NCI-H1417 (cell line): ENCODE measurements around the gene NTN4.
A peak's percentile ranks its signal among the peaks of the same experiment; 100 is the strongest.
"Not testable (repeated sequence)": the region's sequence is repeated elsewhere in the genome, so short reads cannot be mapped to it uniquely, and the experiment has no call there.

Experiments used
- DNase-seq, 3 experiments: peaks; one replicate each; lab custom pipeline; 2025; lab: John Stamatoyannopoulos, UW

Gene NTN4

DNA sequence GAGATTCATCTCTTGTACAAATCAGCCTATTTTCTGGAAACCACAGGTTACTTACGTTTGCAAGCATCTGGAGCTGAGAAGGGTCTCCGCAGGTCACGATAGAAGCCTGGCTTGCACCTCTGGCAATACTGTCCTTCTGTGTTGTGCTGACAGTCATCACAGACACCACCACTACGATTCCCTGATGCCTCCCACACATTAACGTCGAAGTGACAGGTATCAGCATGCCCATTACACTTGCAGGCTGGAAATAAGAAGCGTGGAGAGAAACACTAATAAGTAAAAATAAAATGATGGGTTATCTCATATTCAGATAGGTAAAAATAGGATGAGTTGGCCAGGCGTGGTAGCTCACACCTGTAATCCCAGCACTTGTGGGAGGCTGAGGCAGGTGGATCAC lies 80.2 kb downstream of the NTN4 start:
- DNase-seq, result no peak

DNA sequence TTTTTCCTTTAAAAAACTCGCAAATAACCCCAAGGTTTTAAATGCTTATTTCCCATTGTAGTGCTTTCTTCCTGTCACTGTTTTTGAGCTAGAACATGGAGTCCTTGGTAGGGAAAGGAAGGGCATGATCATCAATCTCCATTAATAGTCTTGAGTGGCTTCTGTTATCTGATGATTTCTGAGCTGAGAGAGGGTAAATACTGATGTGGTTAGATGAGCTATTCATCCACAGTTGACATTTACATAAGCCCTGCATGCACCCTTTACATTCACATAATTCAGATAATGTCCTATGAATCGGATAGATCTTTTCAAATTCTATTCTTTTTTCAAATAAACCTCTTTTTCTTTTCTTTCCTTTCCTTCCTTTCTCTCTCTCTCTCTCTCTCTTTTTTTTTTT lies 81.4 kb downstream of the NTN4 start:
- DNase-seq, result peak in 1 of 3 experiments; percentile 35

DNA sequence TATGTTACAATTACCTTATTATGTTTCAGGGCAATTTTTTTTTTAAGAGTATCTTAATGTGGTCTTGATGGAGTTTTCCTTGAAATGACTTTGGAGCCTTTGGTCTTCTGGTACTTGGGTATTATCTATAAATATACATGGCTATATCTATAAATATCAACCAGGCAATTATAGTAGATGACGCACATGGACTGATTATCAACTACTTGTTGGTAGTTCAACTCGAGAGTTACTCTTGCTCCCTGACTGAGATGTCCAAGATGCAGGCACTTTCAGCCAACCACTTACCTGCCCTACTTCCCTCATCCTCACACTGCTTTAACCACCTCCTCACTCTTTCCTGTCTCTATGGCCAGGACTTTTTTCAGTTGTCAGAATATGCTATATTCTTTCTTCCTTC lies 85.4 kb downstream of the NTN4 start:
- DNase-seq, result no peak

DNA sequence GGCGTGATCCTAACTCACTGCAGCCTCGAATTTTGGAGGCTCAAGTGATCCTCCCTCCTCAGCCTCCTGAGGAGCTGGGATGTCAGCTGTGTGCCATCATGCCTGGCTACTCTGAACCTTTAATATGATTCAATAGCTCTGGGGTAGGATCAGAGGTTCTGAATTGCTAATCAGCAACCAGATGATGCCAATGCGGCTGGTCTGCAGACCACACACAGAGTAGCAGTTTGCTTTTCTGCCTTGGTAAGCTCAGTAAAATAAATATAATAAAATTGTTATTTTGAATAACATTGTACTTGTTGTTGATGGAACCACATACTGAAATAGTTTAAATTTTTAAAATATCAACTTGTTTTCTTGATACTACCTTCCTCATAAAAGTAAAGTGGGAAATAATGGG lies 86.6 kb downstream of the NTN4 start:
- DNase-seq, result no peak

DNA sequence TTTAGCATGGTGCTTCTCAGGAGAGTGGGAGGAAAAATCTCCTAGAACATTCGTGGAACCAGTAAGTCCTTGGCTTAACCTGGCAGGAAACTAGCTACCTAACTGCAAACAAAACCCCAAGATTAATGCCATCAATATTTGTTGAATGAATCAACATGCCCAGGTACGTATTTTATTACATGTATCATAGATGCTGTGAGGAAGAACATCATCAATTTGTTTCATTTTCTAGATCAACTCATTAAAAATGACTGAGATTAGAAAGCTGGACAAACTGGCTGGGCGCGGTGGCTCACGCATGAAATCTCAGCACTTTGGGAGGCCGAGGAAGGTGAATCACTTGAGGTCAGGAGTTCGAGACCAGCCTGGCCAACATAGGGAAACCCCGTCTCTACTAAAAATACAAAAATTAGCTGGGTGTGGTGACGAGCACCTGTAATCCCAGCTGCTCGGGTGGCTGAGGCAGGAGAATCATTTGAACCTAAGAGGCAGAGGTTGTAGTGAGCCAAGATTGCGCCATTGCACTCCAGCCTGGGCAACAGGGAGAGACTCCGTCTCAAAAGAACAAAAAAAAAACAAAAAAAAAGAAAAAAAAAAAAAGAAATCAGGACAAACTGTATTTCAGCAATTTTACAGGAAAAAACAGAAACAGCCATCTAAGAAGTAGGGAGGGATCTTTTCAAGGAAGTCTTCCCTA lies 88.7 kb downstream of the NTN4 start:
- DNase-seq, result no peak

DNA sequence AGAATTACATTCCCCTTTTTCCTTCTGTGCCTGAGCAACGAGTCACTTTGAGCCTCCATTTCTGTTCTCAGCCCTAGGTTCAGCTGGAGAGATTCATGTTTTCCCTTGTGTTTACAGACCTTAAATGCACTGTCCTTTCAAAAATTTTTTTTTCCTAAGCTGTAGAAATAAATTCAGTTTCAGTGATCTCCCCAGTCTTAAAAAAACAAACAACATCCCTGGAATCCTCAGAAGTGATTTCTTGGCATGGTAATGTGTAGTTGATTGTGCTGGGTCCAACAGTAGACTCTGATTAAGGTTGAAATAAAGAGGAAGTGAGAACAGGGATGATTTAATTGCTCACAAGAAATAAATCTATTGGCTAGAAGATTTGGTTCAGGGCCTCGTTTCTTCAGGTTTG lies 89.3 kb downstream of the NTN4 start:
- DNase-seq, result no peak

DNA sequence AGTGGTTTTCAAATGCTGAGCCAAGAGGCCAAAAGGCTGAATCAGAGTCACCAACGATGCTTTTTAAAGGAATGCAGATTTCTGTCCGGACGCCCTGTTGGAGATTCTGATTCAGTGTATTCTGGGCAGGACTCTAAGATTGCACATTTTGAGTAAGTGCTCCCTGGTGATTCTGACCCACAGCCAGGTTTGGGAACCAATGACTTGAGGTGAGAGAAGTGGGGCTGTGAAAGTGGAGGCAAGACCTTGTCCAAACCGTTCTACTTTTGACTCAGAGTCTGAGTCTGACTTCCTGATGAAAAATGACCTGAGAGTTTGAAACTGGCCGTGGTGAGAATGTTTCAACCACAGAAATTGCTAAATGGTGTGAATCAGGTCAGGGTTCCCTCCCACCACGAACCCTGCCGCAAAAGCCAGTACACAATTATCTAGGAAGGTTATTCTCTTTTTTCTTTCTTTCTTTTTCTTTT lies 90.2 kb downstream of the NTN4 start:
- DNase-seq, result no peak

DNA sequence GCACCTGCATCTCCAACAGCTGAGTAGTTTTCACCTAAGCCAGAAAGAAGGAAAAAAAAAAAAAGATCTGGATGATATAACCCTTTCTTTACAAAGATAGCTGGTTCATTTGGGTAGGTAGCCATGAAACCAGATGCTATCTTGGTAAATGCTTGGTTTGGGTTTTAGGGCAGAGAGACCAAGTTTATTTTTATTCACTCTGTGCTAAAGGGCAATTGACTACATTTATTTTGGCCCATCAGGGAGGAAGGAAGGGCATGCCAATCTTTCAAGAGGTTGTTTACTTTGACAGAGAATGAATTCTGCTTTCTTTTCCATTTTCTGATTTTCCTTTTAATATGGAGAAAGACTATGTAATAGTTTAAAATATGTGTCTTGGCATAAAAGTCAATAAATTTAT lies 91.0 kb downstream of the NTN4 start:
- no peak for DNase-seq

DNA sequence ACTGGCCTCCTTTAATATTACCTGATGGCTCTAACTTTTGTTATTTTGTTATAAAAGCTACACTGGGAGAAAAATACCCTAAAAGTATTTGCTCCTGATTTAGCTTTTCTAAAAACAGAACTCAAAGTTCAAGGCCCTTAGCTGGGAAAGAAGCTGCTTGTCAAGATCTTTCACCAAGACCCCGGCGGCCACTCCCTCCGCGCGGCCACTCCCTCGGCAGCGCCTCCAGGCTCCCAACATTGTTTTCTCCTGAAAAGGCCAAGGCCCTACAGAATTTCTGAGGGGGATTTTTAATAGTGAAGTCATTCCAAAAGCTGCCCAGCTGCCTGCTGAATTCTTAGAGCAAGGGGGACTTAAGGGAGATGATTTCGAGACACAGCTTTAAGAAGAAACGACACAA lies 96.4 kb downstream of the NTN4 start:
- DNase-seq, result no peak

DNA sequence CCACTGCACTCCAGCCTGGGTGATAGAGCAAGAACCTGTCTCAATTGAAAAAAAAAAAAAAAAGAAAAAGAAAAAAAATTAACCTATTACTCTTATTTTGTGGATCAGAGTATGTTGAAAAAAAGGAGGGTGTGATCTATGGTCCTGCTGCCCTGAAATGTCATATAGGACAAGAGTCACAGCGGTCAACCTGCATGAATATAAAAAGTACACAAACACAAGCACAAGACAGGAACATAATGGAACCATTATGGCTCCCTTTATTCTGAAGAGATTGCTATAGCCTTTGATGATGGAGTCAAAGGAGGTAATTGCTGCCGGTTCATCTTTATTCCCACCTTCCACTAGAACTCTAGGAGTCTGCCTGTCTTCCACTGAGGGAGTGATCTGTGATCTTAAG lies 96.9 kb downstream of the NTN4 start:
- DNase-seq, result no peak

DNA sequence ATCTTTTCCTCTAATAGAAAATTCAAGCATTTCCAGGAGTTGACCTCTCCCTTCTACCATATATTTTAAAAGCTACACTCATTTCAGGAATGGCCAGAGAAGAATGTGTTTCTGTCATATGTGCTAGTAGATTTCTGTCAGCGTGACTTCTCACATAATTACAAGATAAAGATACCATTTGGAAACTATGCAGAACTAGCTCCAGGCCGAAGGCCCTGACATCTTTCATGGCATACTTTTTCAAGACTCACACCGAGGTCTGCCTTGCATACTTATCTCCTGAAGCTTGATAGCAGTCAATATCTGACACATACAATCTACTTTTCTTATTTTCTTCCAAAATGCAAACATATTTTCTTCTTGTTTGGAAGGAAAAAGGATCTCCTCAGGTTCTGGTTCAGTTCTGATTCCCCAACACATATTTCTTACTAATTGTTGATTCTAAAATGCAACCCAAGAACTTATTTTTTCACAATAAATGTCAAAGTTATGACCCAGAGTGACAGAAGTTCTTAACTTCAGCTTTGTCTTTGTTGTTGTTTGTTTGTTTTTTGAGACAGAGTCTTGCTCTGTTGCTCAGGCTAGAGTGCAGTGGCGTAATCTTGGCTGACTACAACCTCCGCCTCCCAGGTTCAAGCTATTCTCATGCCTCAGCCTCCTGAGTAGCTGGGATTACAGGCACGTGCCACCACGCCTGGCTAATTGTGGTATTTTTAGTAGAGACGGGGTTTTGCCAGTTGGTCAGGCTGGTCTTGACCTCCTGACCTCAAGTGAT lies 99.5 kb downstream of the NTN4 start:
- no peak for DNase-seq

DNA sequence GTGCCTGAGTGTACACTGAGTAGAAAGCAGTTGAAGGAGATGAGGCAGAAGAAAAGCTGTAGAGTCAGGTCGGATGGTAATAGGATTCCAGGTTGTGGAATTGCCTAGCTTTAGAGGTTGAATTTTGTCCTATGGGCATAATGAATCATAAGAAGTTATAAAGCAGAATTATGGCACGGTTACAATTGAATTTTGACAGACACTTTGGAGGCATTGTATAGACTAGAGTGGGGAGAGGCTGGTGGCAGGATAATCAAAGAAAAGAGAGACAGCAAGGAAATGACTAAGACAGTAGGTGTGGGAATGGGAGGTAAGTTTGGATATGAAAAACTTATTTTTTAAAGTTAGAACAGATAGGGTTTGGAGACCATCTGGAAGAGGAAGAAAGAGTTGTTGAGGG lies 102.6 kb downstream of the NTN4 start:
- DNase-seq, result no peak

DNA sequence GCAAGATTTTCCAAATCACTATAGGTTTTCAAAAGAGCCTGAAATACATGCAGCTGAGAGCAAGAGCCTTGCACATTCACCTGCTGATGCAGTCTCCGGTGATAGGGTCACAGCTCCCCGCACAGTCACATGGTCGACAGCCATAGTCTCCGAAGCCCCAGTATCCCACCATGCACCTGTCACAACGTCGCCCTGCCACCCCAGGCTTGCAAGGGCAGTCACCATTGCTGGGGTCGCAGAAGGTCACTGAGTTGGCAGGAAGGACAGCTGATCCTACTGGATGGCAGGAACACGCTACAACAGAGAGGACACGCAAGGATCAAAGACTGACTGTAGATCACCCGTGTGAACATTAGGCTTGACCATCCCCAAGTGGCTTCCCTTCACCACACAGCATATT lies 107.1 kb downstream of the NTN4 start:
- no peak for DNase-seq

DNA sequence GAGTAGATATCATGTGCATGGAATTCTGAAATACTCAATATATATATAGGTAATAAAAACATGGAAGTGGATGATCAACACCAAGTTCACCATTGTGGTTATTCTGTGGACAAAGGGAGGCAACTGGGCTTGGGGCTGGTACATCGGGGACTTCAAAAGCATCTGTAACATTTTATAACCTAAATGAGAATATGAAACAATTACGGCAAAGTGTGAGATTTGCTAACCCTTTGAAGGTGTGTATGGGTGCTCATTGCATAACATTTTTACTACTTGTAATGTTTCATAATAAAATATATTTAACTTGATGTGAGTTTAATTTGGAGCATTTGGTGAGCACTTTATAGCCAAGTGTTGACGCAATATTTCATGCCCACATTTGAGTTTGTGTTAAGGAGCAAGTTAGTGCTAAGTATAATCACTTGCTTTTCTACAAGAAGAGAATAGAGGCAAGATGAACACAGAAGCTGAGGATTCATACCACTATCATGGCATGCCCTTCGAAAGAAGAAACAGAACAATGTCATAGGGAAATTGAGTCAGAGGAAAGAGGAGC lies 109.3 kb downstream of the NTN4 start:
- DNase-seq, result no peak

DNA sequence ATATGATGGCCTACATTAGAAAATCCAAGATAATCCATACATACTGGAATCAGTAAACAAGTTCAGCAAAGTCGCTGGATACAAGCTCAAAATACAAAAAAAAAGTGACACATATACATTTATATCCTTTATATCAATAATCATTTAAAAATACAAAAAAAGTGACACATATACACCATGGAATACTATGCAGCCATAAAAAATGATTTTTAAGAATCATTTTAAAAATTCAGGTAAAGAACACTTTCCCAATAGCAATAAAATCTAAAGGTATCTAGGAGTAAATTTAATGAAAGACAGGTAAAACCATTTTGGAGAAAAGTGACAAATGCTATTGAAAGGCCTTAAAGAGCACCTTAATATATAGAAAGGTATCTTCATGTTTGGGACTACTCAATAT lies 111.9 kb downstream of the NTN4 start:
- no peak for DNase-seq

DNA sequence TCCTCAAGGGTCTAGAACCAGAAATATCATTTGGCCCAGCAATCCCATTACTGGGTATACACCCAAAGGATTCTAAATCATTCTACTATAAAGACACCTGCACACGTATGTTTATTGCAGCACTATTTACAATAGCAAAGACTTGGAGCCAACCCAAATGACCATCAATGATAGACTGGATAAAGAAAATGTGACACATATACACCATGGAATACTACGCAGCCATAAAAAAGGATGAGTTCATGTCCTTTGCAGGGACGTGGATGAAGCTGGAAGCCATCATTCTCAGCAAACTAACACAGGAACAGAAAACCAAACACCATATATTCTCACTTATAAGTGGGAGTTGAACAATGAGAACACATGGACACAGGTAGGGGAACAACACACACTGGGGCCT lies 112.8 kb downstream of the NTN4 start:
- DNase-seq, result not testable (repeated sequence)

DNA sequence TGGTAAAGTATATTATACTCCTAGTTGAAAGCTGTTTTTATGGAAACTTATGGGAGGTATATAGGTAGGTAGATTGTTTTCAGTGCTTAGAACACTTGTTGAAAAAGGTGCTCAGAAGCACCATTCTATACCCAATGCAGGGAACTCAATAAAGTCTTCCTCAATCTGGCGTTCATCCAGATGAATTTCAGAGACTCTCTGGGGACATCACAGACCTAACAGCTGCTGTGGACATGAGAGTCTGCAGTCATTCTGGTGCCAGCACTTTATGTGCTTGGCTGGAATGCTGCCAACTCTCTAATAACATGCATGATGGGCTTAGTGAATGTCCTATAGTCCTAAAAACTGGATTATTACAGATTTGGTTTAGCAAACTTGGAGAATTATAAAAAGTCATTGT lies 115.9 kb downstream of the NTN4 start:
- peak; percentile 81 to 99 (median 98) for DNase-seq

DNA sequence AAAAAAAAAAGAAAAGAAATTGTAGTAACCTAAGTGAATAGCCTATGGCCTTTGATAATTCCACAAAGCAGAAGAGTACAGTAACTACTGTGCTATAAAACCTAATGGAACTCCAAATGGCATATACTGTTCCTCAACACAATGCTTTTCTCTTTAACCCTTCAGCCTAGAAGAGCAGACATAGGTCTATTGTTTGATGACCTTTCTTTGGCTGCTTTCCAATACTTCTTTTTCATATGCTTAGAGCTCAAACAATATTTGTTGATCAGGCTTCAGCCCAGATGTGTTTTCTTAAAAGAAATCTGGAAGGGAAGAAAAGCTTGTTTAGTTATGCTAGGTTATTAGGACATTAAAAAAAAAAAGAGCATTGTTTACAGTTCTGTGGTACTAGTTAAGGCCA lies 116.4 kb downstream of the NTN4 start:
- peak; percentile 57 to 89 (median 75) for DNase-seq

DNA sequence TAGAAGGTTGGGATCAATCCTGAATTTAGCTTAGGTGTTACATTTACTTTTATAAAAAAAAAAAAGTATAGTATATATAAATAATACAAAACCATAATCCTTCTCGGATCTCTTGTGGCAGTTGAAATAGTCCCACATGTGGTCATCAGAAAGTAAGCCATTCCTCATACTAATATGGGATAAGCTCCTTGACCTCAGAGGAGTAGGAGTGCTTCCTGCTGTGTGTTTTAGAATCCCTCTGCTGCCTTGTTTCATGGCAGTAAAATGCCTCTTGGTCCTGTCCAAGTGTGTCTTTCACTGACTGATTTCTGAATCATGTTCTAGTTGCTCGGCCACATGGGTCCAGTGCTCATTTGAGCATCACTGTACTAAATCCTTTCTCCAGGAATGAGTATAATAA lies 117.0 kb downstream of the NTN4 start:
- DNase-seq, result no peak

DNA sequence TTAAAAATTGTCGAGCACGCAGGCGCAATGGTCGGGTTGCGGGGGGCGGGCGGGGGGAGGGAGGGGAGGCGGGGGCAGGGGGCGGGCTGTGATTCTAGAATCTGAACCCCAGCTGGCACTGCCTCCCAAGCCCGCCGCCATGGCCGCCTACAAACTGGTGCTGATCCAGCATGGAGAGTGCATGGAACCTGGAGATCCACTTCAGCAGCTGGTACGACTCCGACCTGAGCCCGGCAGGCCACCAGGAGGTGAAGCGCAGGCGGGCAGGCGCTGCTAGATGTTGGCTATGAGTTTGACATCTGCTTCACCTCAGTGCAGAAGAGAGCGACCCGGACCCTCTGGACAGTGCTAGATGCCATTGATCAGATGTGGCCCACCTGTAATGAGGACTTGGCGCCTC lies 118.4 kb downstream of the NTN4 start:
- DNase-seq, result no peak

DNA sequence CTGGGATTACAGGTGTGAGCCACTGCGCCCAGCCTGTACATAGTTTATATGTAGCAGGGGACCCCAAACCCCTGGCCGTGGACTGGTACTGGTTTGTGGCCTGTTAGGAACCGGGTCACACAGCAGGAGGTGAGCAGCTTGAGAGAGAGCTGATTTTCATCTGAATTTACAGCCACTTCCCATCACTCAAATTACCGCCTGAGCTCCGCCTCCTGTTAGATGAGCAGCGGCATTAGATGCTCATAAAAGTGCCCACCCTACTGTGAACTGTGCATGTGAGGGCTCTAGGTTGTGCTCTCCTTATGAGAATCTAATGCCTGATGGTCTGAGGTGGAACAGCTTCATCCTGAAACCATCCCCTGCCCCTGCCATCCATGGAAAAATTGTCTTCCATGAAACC lies 119.3 kb downstream of the NTN4 start:
- DNase-seq, result no peak

DNA sequence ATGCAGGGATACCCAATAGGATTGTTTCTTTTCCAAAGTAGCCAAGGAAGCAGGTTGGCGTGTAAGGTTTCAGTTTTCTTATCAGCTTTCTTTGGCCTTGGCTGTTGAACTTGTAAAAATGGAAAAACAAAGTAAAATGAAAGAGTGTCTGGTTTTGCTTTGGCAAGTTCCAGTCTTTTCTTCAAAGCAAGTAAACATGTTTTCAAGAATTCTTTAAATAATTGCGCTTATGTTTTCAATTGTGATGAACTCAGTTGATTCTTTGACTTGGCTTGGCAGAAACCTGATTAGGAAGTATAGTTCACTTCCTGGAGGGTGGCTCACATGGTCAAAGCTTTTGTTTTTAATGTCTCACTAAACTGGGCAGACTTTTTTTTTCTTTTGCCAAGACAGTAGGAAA lies 127.0 kb downstream of the NTN4 start:
- DNase-seq, result no peak

DNA sequence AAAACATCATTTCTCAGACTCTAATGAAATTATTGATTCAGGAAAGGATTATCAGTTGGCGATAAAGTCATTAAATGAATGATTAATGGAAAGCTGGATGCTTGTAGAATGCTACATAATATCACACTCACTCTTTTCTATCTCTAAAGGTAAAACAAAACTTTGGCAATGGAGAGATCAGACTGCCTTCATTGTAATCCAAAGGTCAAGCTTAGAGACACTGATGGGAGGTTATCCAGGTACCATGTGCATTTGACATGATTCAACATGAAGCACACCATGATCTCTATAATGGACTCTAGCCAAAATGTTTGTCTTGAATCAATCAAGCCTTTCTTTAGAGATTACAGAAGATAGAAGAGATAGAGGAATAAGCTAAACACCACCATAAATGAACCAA lies 129.2 kb downstream of the NTN4 start:
- no peak for DNase-seq
